NT2/D1 (cell line): ENCODE measurements around the gene KIRREL2.

Experiments
- SUZ12 ChIP-seq: IDR thresholded peaks from 2 replicates; pipeline ENCODE4 v1.6.1; 2011; ENCODE audit not compliant: insufficient read length, insufficient read depth; ENCODE audit errors: extremely low read depth
- ZNF274 ChIP-seq: IDR thresholded peaks from 2 replicates; pipeline ENCODE4 v1.6.1; 2011; ENCODE audit warnings: mild to moderate bottlenecking, low read depth, low read length

DNA sequence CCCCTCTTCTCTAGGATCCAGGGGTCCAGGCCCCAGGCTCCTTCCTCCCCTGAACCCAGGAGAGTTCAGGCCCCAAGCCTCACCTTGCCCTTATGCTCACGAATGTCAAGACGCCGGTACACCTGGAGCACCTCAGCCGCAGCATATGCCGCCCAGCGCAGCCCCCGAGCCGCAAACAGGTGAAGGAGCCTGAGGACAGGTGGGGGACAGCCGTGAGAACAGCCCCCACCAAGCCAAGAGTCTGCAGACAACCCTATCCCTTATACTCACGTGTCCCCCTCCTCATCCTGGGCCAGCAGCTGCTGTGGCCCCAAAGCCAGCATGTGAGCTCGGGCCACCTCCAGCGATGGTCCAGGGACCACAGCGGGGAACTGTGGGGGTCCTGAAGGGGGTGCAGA lies 39.9 kb downstream of the KIRREL2 start:
- TF ChIP-seq ZNF274 (no peak), SUZ12 (no peak)
